SK-N-SH (cell line): Measurements from ENCODE around the gene RLBP1. TPM values are rescaled to one million over a fixed set of nuclear protein-coding genes. Genes with fewer than 3 reads are reported as not detected.

ENCODE experiments used
- CTCF ChIA-PET: fragments of 300-600, 350-600 bp; formaldehyde crosslinking; extraction: SDS; loops from one replicate; lab custom pipeline; 2021; lab: Yijun Ruan, JAX
- POLR2A ChIA-PET: fragments of 350-600 bp; sonication (Branson Sonifier 250); formaldehyde crosslinking; extraction: SDS; loops from one replicate; lab custom pipeline; 2020; ENCODE audit warnings: antibody characterized with exemption, inconsistent platforms; lab: Yijun Ruan, JAX
- DNase-seq: peaks from one replicate; pipeline ENCODE4 v3.0.0; 2012
- H2AFZ ChIP-seq: fragments of 200-600 bp; sonication (generic); 2 replicates; pipeline ENCODE4 v1.8.1; 2016; ENCODE audit warnings: antibody characterized with exemption, mild to moderate bottlenecking, low read depth
- H3F3A ChIP-seq: fragments of 200-600 bp; sonication (generic); replicated peaks from 2 replicates; pipeline ENCODE3; 2016; ENCODE audit warnings: antibody characterized with exemption, mild to moderate bottlenecking; ENCODE audit not compliant: insufficient read depth
- H3K27ac ChIP-seq, 2 experiments: fragments of 200-500 bp in 1 of 2; fragments of 200-600 bp in 1 of 2; sonication (Bioruptor generic) in 1 of 2; sonication (generic), shearing (Covaris generic) in 1 of 2; 2 replicates each; pipeline versions ENCODE4 v1.5.1 to v1.6.1; 2014 to 2016; ENCODE audit warnings: low read depth in 2 of 2, inconsistent platforms in 1 of 2, low read length in 1 of 2, mild to moderate bottlenecking in 1 of 2, mixed read lengths in 1 of 2
- H3K27me3 ChIP-seq: fragments of 200-600 bp; sonication (generic), shearing (Covaris generic); 2 replicates; pipeline ENCODE4 v1.6.1; 2016; ENCODE audit warnings: mixed run types; ENCODE audit not compliant: insufficient read depth
- H3K36me3 ChIP-seq, 2 experiments: fragments of 200-500 bp in 1 of 2; fragments of 200-600 bp in 1 of 2; sonication (Bioruptor generic) in 1 of 2; sonication (generic) in 1 of 2; replicated peaks in 1 of 2; 2 replicates each; pipeline versions ENCODE3 to v1.5.1; 2014 to 2016; ENCODE audit warnings: low read length in 1 of 2, mild to moderate bottlenecking in 1 of 2; ENCODE audit not compliant: insufficient read depth in 2 of 2, control insufficient read depth in 1 of 2
- H3K4me1 ChIP-seq, 2 experiments: fragments of 200-500 bp in 1 of 2; fragments of 200-600 bp in 1 of 2; sonication (Bioruptor generic) in 1 of 2; sonication (generic), shearing (Covaris generic) in 1 of 2; 2 replicates each; pipeline versions ENCODE4 v1.5.1 to v1.6.1; 2014 to 2016; ENCODE audit warnings: low read depth in 1 of 2, low read length in 1 of 2, mixed run types in 1 of 2; ENCODE audit not compliant: insufficient read depth in 2 of 2, control insufficient read depth in 1 of 2
- H3K4me2 ChIP-seq: fragments of 200-600 bp; sonication (generic), shearing (Covaris generic); 2 replicates; pipeline ENCODE4 v1.6.1; 2017; ENCODE audit warnings: mixed run types
- H3K4me3 ChIP-seq, 2 experiments: fragments of 200-500 bp in 1 of 2; fragments of 200-600 bp in 1 of 2; sonication (Bioruptor generic) in 1 of 2; sonication (generic), shearing (Covaris generic) in 1 of 2; 2 replicates each; pipeline versions ENCODE4 v1.5.1 to v1.8.1; 2014 to 2016; ENCODE audit warnings: low read depth in 2 of 2, inconsistent platforms in 1 of 2, low read length in 1 of 2, mild to moderate bottlenecking in 1 of 2, mixed read lengths in 1 of 2, moderate library complexity in 1 of 2
- H3K79me2 ChIP-seq: fragments of 200-600 bp; sonication (generic); 2 replicates; pipeline ENCODE4 v1.8.1; 2017; ENCODE audit warnings: mild to moderate bottlenecking; ENCODE audit not compliant: insufficient read depth
- H3K9ac ChIP-seq: fragments of 200-600 bp; sonication (generic); 2 replicates; pipeline ENCODE4 v1.6.1; 2017; ENCODE audit warnings: mixed run types
- H3K9me2 ChIP-seq: fragments of 200-600 bp; sonication (generic); 2 replicates; pipeline ENCODE4 v1.6.1; 2017; ENCODE audit warnings: mixed run types
- H3K9me3 ChIP-seq: fragments of 200-600 bp; sonication (generic); 2 replicates; pipeline ENCODE4 v1.6.1; 2017; ENCODE audit warnings: mixed run types, mild to moderate bottlenecking, moderate library complexity
- H4K20me1 ChIP-seq: fragments of 200-600 bp; sonication (generic); 2 replicates; pipeline ENCODE4 v1.6.1; 2017; ENCODE audit warnings: mild to moderate bottlenecking, mixed run types; ENCODE audit not compliant: insufficient read depth
- CHD2 ChIP-seq: fragments of 150-350 bp; IDR thresholded peaks from 2 replicates; pipeline ENCODE4 v1.6.1; 2018; ENCODE audit warnings: low read length; ENCODE audit not compliant: partially characterized antibody
- FOXJ3 ChIP-seq: sonication (generic); formaldehyde crosslinking; IDR thresholded peaks from 2 replicates; pipeline ENCODE4 v1.5.1; 2020; ENCODE audit warnings: mild to moderate bottlenecking, missing genetic modification reagents
- MEF2A ChIP-seq: IDR thresholded peaks from 2 replicates; pipeline ENCODE4 v1.4.0; 2012; ENCODE audit warnings: low read depth, borderline replicate concordance
- MXI1 ChIP-seq: IDR thresholded peaks from 2 replicates; pipeline ENCODE4 v1.6.1; 2012; ENCODE audit warnings: mild to moderate bottlenecking, low read depth, low read length, improper control_type of control experiment
- RXRA ChIP-seq: IDR thresholded peaks from 2 replicates; pipeline ENCODE4 v1.4.0; 2012; ENCODE audit warnings: low read depth, mild to moderate bottlenecking, borderline replicate concordance
- SMC3 ChIP-seq: IDR thresholded peaks from 2 replicates; pipeline ENCODE4 v1.6.1; 2012; ENCODE audit warnings: low read depth, low read length, improper control_type of control experiment
- TEAD4 ChIP-seq: IDR thresholded peaks from 2 replicates; pipeline ENCODE4 v1.4.0; 2012; ENCODE audit warnings: mild to moderate bottlenecking, borderline replicate concordance; ENCODE audit not compliant: insufficient read depth
- WGBS: methylation state at CpG from one replicate; pipeline ENCODE4 v1.1.6; 2017; ENCODE audit warnings: low lambda C conversion rate; 5-methylcytosine and 5-hydroxymethylcytosine counted together
- polyA plus RNA-seq, 3 experiments: library from polyadenylated mRNA; depleted of rRNA; stranded (reverse); fragments of >200 nt; gene quantifications; 2 replicates each; pipeline ENCODE4 v1.2.3, GENCODE V29; 2012
- TF ChIP-seq, protein P1 (sequence below): fragments of 150-350 bp; IDR thresholded peaks from 2 replicates; pipeline ENCODE4 v1.6.1; 2016; ENCODE audit warnings: mild to moderate bottlenecking, low read depth, low read length
- TF ChIP-seq, protein P2 (sequence below): IDR thresholded peaks from 2 replicates; pipeline ENCODE4 v1.4.0; 2012; ENCODE audit warnings: low read depth, borderline replicate concordance
- TF ChIP-seq, protein P3 (sequence below): IDR thresholded peaks from 2 replicates; pipeline ENCODE4 v1.4.0; 2012; ENCODE audit warnings: low read depth, borderline replicate concordance

Gene RLBP1
- polyA plus RNA-seq, 1 of the 3 experiments (the other 2 are of a cell fraction), result not detected

DNA sequence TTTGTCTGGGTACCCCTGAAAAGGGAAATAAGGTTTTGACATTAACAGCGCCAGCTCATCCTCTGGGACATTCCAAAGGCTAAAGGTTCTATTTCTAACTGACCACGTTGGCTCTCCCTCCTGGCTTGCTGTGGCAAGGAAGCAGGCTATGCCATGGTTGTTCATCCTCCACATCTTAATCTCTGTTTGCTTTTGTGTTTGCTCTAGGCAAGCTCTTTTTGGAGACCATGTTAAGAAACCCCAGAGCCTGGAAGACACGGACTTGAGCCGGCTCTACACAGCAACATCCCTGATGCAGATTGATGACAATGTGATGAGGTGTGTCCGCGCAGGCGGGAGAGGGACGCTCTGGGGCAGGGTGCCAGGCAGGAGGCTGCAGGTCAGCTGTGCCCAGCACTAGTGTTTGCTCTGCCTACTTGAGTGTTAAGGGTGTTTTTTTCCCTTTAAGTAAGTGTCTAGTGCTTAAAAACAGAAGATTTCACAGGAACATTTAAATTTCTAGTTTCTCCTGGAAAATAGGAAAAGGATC lies 33.3 kb downstream of the RLBP1 start (continued):
- TF ChIP-seq, protein P1, sequence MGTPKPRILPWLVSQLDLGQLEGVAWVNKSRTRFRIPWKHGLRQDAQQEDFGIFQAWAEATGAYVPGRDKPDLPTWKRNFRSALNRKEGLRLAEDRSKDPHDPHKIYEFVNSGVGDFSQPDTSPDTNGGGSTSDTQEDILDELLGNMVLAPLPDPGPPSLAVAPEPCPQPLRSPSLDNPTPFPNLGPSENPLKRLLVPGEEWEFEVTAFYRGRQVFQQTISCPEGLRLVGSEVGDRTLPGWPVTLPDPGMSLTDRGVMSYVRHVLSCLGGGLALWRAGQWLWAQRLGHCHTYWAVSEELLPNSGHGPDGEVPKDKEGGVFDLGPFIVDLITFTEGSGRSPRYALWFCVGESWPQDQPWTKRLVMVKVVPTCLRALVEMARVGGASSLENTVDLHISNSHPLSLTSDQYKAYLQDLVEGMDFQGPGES, result no peak
- no peak for TF ChIP-seq FOXJ3 (CRISPR knock-in tag)
- TF ChIP-seq RXRA, result no peak
- TF ChIP-seq MXI1, result no peak
- no peak for TF ChIP-seq CHD2

DNA sequence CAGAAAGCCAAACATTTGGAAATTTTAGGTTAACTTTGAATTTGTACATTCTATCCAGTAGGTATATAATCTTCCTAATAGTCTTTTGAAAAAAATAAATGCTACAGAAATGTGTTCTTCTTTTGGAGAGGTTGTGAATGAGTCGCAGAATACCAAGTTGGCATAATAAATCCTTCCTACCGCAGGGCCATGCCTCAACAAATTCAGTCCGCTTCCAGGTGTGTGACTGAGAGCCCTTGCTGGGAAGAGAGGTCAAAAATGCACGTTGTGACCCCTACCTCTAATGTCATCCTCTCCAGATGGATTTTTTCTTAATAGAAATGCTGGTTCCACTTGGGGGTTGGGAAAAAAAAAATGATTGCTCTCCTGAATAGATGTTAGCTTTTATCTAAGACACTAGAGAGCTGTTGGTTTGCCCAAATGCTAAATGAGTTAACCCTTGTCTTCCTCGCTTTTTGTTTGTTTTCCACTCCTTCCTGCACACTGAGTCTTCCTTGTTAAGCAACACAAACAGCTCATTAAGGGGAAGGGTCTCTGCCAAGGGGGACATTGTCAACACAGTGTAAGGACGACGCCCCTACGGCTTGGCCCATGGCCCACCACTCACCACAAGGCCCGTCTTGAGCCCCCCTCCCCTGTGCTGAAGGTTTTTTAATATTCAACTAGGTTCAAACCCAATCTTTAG lies 33.9 kb downstream of the RLBP1 start:
- no peak overlapping the region for H3K4me2 ChIP-seq
- TF ChIP-seq MEF2A (no peak), TEAD4 (no peak), SMC3 (no peak), MXI1 (no peak), CHD2 (no peak)
- TF ChIP-seq, protein P1, result no peak
- TF ChIP-seq, protein P2, sequence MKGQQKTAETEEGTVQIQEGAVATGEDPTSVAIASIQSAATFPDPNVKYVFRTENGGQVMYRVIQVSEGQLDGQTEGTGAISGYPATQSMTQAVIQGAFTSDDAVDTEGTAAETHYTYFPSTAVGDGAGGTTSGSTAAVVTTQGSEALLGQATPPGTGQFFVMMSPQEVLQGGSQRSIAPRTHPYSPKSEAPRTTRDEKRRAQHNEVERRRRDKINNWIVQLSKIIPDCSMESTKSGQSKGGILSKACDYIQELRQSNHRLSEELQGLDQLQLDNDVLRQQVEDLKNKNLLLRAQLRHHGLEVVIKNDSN, result no peak
- TF ChIP-seq, protein P3, sequence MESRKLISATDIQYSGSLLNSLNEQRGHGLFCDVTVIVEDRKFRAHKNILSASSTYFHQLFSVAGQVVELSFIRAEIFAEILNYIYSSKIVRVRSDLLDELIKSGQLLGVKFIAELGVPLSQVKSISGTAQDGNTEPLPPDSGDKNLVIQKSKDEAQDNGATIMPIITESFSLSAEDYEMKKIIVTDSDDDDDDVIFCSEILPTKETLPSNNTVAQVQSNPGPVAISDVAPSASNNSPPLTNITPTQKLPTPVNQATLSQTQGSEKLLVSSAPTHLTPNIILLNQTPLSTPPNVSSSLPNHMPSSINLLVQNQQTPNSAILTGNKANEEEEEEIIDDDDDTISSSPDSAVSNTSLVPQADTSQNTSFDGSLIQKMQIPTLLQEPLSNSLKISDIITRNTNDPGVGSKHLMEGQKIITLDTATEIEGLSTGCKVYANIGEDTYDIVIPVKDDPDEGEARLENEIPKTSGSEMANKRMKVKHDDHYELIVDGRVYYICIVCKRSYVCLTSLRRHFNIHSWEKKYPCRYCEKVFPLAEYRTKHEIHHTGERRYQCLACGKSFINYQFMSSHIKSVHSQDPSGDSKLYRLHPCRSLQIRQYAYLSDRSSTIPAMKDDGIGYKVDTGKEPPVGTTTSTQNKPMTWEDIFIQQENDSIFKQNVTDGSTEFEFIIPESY, result no peak
- H2AFZ ChIP-seq, result no peak overlapping the region
- H3K27ac ChIP-seq, result no peak overlapping the region
- no peak for DNase-seq
- WGBS, result 94% methylated on average over 9 of the region's 9 CpGs
- no peaks in the 10 kb centered on the region for H3K9me3 ChIP-seq
- H3K4me1 ChIP-seq, result peaks cover 0 to 6% of the 10 kb centered on the region in 2 experiments; a peak in 1 of 4 replicates
- no peaks in the 10 kb centered on the region for H3K9me2 ChIP-seq
- no peak overlapping the region for H3K4me3 ChIP-seq
- H3K79me2 ChIP-seq, result no peaks in the 10 kb centered on the region
- peaks cover 23 to 54% of the 10 kb centered on the region in 2 experiments for H3K36me3 ChIP-seq
- no peaks in the 10 kb centered on the region for H3K27me3 ChIP-seq
- no peaks in the 10 kb centered on the region for H4K20me1 ChIP-seq
- ChIA-PET CTCF (interaction anchor here (0.5 to 6.6 kb wide), 6 partner anchors 10 to 283 kb away, joined by 3 to 60 read pairs (median 6); no protein-coding TSS in a partner anchor), POLR2A (no interaction called here)
- H3F3A ChIP-seq, result peaks cover 10% of the 10 kb centered on the region
- no peak overlapping the region for H3K9ac ChIP-seq
